ENCODE measurements around the gene PATJ.

DNA sequence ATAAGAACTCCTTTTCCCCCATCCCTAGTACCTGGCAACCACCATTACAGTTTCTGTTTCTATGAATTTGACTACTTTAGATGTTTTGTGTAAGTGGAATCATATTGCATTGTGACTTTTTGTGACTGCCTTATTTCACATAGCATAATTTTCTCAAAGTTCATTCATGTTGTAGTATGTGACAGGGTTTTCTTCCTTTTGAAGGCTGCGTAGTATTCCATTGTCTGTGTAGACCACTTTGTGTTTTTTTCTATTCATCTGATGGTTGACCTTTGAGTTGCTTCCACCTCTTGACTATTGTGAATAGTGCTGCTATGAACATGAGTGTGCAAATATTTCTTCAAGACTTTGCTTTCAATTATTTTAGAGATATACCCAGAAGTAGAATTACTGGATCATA lies 226.6 kb downstream of the PATJ start:
- TF ChIP-seq, protein P1, sequence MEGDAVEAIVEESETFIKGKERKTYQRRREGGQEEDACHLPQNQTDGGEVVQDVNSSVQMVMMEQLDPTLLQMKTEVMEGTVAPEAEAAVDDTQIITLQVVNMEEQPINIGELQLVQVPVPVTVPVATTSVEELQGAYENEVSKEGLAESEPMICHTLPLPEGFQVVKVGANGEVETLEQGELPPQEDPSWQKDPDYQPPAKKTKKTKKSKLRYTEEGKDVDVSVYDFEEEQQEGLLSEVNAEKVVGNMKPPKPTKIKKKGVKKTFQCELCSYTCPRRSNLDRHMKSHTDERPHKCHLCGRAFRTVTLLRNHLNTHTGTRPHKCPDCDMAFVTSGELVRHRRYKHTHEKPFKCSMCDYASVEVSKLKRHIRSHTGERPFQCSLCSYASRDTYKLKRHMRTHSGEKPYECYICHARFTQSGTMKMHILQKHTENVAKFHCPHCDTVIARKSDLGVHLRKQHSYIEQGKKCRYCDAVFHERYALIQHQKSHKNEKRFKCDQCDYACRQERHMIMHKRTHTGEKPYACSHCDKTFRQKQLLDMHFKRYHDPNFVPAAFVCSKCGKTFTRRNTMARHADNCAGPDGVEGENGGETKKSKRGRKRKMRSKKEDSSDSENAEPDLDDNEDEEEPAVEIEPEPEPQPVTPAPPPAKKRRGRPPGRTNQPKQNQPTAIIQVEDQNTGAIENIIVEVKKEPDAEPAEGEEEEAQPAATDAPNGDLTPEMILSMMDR (IDR thresholded peaks at IDR 0.05 in 8 of 11, conservative IDR thresholded peaks at IDR 0.05 in 3 of 11), result no peak
- no peak for TF ChIP-seq POLR2AphosphoS5 (IDR thresholded peaks at IDR 0.05)
